ENCODE measurements around the gene MTUS2.

Gene MTUS2

DNA sequence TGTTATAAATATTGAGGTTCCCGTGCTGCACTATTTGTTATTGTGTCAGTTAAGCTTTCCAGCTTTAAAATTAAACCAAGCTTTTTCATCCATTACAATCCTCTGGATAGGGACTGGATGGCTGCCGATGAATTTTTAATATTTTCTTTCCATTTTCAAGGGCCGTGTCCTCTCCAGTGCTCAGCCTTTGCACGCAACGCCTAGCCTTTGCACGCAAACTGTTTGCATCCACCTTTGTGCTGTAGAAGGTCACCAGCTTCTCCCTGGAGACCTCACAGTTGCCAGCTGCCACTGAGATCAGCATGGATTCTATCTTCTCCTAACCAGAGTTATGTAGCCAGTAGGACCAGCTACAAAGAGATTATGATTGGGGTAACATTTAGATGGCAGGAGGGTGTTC is 534.9 kb downstream of the MTUS2 start:
- no peak for DNase-seq (ENCODE audit: low spot score)
- TF ChIP-seq CTCF (IDR thresholded peaks at IDR 0.05; ENCODE audit: extremely low read depth, missing control alignments), result no peak

- no peak for DNase-seq (ENCODE audit: low spot score)
- TF ChIP-seq CTCF (IDR thresholded peaks at IDR 0.05; ENCODE audit: extremely low read depth, missing control alignments), result no peak
These were observed 539.0 kb downstream of the MTUS2 start for GRCh38 chr13:29359181-29359580.

DNA sequence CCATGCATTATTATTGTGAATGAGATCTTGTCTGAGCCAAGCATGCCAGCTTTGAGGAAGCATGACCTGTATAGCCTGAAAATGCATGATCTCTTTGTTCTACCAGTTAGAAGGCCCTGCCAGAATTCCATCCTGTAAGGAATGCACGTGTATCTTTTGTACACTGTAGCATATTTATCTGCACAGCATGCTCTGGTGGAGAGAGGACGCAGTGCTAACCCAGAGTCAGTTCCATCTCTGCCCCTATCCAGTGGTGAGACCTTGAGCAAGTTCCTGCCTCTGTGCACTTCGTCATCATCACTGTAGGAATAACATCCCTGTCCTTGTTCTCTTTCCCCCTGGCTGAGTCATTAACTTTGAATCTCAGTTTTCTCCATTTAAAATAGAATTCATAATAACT is 541.6 kb downstream of the MTUS2 start:
- no peak for TF ChIP-seq CTCF (IDR thresholded peaks at IDR 0.05; ENCODE audit: extremely low read depth, missing control alignments)
- DNase-seq (ENCODE audit: low spot score), result no peak

DNA sequence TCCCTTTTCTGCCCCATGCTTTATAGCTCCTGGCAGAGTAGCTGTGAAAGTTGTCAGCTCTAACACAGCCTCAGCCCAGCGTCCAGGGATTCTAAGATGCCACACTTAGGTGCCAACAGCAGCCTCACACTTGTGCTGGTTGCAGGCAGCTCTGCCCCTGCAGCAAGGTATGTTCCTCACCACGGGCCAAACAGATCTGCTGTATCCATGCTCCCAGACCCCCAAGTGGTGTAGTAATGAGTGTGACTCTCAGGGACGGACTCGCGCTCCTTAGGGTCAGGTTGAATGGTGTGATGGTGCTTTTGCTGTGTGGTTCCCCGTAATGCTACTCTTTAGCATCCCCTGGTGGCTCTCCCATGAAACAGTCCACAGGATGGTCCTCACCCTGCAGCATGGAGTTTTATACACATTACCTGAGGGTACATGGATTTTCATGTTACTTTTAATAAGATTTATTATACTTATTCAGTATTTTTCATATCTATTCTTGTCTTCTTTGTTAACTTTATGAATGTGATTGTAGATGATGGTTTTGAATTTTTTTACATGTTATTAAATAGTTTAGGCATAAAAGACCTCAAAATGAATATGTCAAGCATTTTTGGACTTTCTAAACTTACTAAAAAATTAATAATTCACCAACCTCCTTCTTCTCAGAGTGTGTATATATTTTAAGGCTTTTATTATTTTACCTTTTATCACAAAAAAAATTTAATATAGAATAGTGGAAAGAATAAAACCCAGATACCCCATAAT is 542.9 kb downstream of the MTUS2 start:
- TF ChIP-seq CTCF (IDR thresholded peaks at IDR 0.05; ENCODE audit: extremely low read depth, missing control alignments), result peak; percentile 80
- peak; percentile 81 for DNase-seq (ENCODE audit: low spot score)

GRCh38 chr13:29369060-29369743 is 549.1 kb downstream of the MTUS2 start:
- DNase-seq (ENCODE audit: low spot score), result no peak
- TF ChIP-seq CTCF (IDR thresholded peaks at IDR 0.05; ENCODE audit: extremely low read depth, missing control alignments), result no peak

DNA sequence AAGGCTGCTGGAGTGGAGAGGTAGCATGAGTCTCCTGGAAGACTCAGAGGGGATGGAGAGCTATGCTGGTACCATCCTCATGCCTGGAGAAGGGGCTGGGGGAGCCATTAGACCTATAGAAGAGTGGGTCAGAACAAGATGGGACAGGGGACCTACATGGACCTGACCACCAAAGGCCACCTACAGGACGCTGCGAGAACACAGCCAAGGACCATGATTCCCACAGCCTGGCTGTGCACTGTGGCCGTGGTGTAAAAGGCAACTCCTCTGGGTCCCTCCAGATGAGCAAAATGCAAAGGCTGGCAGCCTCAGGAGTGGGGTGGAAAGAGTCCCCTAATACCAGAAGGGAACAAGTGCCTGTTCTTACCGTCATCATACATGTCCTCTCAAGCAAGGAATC is 559.1 kb downstream of the MTUS2 start:
- no peak for DNase-seq (ENCODE audit: low spot score)
- TF ChIP-seq CTCF (IDR thresholded peaks at IDR 0.05; ENCODE audit: extremely low read depth, missing control alignments), result no peak

DNA sequence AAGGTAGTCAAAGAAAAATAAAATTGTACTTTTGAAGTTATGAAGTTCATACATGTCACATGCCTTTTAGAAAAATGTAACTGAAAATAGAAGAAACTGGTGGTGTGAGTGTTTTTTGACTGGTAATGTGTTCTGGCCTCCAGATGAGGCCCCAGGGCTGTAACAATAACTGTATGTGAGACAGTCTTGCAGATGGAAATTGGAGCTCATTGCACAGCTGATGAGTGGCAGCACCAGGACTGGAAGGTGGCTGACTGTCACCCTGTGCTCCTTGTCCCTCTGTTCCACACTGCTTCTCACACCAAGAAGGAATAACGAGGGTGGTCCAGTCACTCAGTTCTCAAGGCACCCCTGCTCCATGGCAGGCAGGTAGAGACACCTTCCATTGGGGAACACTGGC is 559.7 kb downstream of the MTUS2 start:
- TF ChIP-seq CTCF (IDR thresholded peaks at IDR 0.05; ENCODE audit: extremely low read depth, missing control alignments), result no peak
- no peak for DNase-seq (ENCODE audit: low spot score)
